HG03039 (cell line): ENCODE measurements around the gene ZNF775.

Source experiments
- ATAC-seq: cut with Tn5 transposase; IDR thresholded peaks from one replicate; pipeline ENCODE4 v1.9.1; 2021; ENCODE audit warnings: mild to moderate bottlenecking, moderate library complexity; ENCODE audit not compliant: unreplicated experiment

Gene ZNF775

GRCh38 chr7:150432915-150433892 lies 54.1 kb downstream of the ZNF775 start:
- no peak for ATAC-seq

DNA sequence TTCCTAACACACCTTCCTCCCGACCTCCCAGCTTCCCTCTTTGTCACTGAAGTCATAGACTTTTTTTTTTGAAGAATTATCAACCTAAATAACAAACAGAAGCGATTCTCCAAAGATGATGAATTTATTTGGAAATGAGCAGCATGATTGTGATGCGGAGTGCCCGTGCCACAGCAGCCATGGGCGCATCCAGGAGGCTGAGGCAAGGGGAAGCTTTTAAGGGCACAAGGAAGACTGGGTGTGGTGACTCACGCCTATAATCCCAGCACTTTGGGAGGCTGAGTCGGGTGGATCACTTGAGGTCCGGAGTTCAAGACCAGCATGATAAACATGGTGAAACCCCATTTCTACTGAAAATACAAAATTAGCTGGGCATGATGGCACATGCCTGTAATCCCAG lies 55.1 kb downstream of the ZNF775 start:
- no peak for ATAC-seq

GRCh38 chr7:150435047-150435389 lies 55.9 kb downstream of the ZNF775 start:
- ATAC-seq, result peak; percentile 1

- ATAC-seq, result peak; percentile 90
Measured at GRCh38 chr7:150435390-150436073, 56.4 kb downstream of the ZNF775 start.

- ATAC-seq, result no peak
Measured at GRCh38 chr7:150439967-150440366, 60.8 kb downstream of the ZNF775 start.

DNA sequence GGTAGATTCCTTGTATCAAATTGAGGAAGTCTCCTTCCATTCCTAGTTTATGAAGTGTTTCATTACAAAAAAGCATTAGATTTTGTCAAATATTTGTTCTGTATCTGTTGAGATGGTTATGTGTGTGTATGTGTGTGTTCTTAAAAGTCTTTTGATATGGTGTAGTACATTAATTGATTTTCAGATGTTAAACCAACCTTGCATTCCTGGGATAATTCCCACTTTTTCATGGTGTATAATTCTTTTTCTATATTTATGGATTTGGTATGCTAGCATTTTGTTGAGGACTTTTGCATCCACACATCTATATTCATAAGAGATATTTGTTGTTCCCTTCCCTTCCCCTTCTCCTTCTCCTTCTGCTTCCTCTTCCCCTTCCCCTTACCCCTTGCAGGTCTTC lies 62.4 kb downstream of the ZNF775 start:
- no peak for ATAC-seq

DNA sequence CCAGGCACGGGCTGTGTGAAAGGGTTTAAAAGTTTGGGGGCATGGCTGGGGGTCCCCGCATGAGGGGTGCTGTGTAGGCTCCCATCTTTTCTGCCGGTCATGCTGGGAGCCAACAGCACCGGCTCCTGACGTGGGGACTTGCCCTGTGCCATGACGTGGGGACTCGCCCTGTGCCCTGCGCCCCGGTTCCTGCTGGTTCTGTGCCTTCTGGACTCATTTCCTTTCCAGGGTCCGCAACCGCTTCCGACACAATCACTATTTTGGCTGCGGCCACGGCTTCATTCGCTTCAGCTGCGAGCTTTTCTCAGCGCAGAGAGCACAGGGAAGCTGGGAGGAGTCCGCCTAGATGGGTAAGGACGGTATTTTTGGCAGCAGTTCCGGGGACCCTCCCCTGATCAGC lies 63.7 kb downstream of the ZNF775 start:
- ATAC-seq, result no peak

GRCh38 chr7:150443793-150444540 lies 64.8 kb downstream of the ZNF775 start:
- ATAC-seq, result no peak

DNA sequence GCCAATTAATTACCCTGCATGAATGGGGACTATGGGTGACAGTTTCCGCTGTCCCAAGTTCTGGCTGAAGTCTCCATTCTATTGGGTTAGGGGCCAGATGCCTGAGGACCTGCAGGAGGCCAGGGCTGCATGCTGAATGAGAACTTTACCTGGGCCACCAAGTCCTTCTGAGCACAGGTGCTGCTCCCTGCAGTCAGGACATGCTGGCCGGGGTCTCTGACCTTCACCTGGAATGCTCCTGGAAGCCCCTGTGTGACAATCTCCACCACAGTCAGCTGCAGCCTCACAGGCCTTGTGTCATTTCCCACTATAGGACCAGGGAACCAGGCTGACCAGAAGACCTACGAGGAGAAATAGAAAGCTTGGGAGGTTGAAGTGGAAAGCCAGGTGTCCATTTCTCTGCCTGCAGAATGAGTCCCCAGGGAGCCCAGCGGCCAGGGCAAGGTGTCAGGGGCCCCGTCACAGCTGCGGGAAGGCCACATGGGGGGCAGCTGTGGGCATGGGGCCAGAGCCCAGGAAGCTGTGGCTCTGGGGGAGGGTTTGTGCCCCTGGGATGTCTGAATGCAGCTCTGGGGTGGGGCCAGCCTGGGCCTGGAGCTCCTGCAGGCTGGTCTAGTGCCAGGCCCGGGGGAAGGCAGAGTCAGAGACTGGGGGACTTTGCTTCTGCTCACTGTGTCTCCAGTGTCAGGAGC lies 65.7 kb downstream of the ZNF775 start:
- ATAC-seq, result no peak

DNA sequence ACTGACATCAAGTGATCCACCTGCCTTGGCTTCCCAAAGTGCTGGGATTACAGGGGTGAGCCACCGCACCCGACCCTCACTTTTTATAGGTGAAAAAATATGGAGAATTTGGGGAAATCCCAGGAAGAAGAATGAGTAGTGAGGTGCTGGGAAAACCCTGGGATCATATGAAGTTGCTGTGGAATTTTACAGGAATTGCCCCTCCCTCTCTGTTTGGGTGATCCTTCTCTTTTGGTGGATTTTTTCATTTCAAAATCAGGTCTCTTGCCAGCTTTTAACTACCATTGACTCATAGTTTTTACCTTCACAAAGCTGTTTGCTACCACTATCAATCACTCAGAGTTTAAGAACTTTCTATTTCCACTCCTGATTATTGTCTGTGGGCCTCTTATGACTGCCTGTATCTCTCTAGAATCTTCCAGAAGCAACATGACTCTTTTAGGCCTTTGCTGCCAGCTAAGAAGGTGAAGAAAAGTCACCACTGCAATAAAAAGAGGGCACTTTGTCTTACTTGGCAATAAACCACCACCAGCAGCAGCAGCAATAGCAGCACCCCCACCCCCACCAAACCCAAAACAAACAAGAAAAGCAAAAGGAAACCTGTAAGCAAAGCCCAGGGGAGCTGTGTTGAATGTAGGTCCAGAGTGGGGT lies 67.3 kb downstream of the ZNF775 start:
- ATAC-seq, result no peak
